Spleen (tissue), 11 donors: ENCODE results near the gene HES6. TPM values are rescaled to one million over a fixed set of nuclear protein-coding genes. Genes with fewer than 3 reads are reported as not detected.

Experiments
- DNase-seq: peaks from one replicate; pipeline ENCODE4 v3.0.0-alpha.2; 2020
- H3K27ac ChIP-seq, 8 donors: fragments of 200-600 bp; sonication (generic) in 7 of 8; 1 replicate in 4 of 8; 2 replicates in 4 of 8; pipeline versions ENCODE4 v1.5.0 to v1.8.0; 2016 to 2021; ENCODE audit warnings: inconsistent platforms in 4 of 8, mild to moderate bottlenecking in 4 of 8, moderate library complexity in 1 of 8
- H3K27me3 ChIP-seq, 7 donors: fragments of 200-600 bp; sonication (generic) in 6 of 7; replicated peaks in 1 of 7; 1 replicate in 4 of 7; 2 replicates in 3 of 7; pipeline versions ENCODE4 v1.5.0 to v1.8.0; 2016 to 2021; ENCODE audit warnings: inconsistent platforms in 3 of 7, mild to moderate bottlenecking in 1 of 7
- H3K36me3 ChIP-seq, 6 donors: fragments of 200-600 bp; sonication (generic) in 5 of 6; 1 replicate in 4 of 6; 2 replicates in 2 of 6; pipeline versions ENCODE4 v1.5.0 to v1.8.0; 2016 to 2021; ENCODE audit warnings: inconsistent platforms in 2 of 6
- H3K4me1 ChIP-seq, 6 donors: fragments of 200-600 bp; sonication (generic) in 5 of 6; 1 replicate in 3 of 6; 2 replicates in 3 of 6; pipeline versions ENCODE4 v1.5.0 to v1.8.0; 2016 to 2021; ENCODE audit warnings: inconsistent platforms in 3 of 6
- H3K4me3 ChIP-seq, 8 donors: fragments of 200-600 bp; sonication (generic) in 7 of 8; 1 replicate in 4 of 8; 2 replicates in 4 of 8; pipeline versions ENCODE4 v1.5.0 to v1.8.0; 2016 to 2021; ENCODE audit warnings: inconsistent platforms in 4 of 8, mild to moderate bottlenecking in 4 of 8, moderate library complexity in 2 of 8
- H3K9me3 ChIP-seq, 8 donors: fragments of 200-600 bp; sonication (generic) in 7 of 8; 1 replicate in 4 of 8; 2 replicates in 4 of 8; pipeline versions ENCODE4 v1.5.0 to v1.8.0; 2016 to 2021; ENCODE audit warnings: inconsistent platforms in 4 of 8
- CTCF ChIP-seq, 11 experiments: fragments of 200-600 bp in 7 of 11; fragments of 450-650 bp in 4 of 11; sonication (generic) in 4 of 11; IDR thresholded peaks in 8 of 11; conservative IDR thresholded peaks in 3 of 11; 1 replicate in 7 of 11; 2 replicates in 4 of 11; pipeline versions ENCODE4 v1.4.0 to v1.8.0; 2016 to 2021; ENCODE audit warnings: antibody characterized with exemption in 11 of 11, inconsistent platforms in 4 of 11, mild to moderate bottlenecking in 1 of 11
- POLR2A ChIP-seq, 3 donors: fragments of 450-650 bp; IDR thresholded peaks; one replicate each; pipeline ENCODE4 v1.5.1; 2017; ENCODE audit warnings: antibody characterized with exemption in 3 of 3, mild to moderate bottlenecking in 1 of 3
- POLR2AphosphoS5 ChIP-seq, 3 donors: sonication (generic); formaldehyde crosslinking; IDR thresholded peaks; one replicate each; pipeline ENCODE4 v1.5.1; 2017; ENCODE audit warnings: antibody characterized with exemption in 3 of 3
- WGBS, 5 donors: extraction: QIAGEN DNeasy Blood & Tissue Kit in 3 of 5; methylation state at CpG; one replicate each; pipeline versions ENCODE4 v1.1.5 to v1.1.7; 2013 to 2018; 5-methylcytosine and 5-hydroxymethylcytosine counted together
- intact Hi-C: fragments of 100-400 bp; cut with DNase I; formaldehyde crosslinking; loops from one replicate; pipeline ENCODE4 v1.15.0; 2023; ENCODE audit warnings: low total_unique reads
- polyA plus RNA-seq, 3 donors: library from polyadenylated mRNA; stranded (reverse); fragments of 200-250 nt; gene quantifications; one replicate each; pipeline ENCODE4 v1.2.1, GENCODE V29; 2013
- total RNA-seq, 7 donors: library from RNA; depleted of rRNA in 3 of 7; stranded (reverse); fragments of >200 nt in 3 of 7; fragmentation: NEBNext Ultra II Directional in 4 of 7; extraction: Animal tissue kit (Norgen Biotek cat#: 25700) in 4 of 7; gene quantifications; one replicate each; pipeline versions ENCODE4 v1.1.0 to v1.2.1, GENCODE V29; 2016 to 2021
- donor health status: healthy with polysubstance abuse.
- donor health status: DM: no; HTN: no; CAD: no; lungs with moderate emphysema.
- donor health status: DM: no; HTN: no; CAD: no.
- donor health status: Bipolar disorder and iron deficiency.
- donor health status: healthy.
- donor health status: DM: no; HTN: no; CAD: no.
- donor health status: DM: yes; HTN: yes; CAD: no.

Gene HES6
- total and polyA plus RNA-seq, 10 donors, result 3.9 to 22.7 (median 8.3) TPM

GRCh38 chr2:238286095-238286494 is 46.3 kb upstream of the HES6 start:
- Histone ChIP-seq H3K4me1 (peaks cover 21 to 85% (median 52%) of the 10 kb centered on the region in 6 donors), H3K27ac (peak overlapping the region in 5 of 8 donors; percentile 36 to 94 (median 92)), H3K36me3 (no peaks in the 10 kb centered on the region), H3K9me3 (no peaks in the 10 kb centered on the region), H3K27me3 (no peaks in the 10 kb centered on the region), H3K4me3 (no peak overlapping the region)
- intact Hi-C loops, result no loop called here
- DNase-seq, result no peak
- 62 to 92% (median 75%) methylated on average over 7 of the region's 7 CpGs for WGBS, 5 donors
- TF ChIP-seq CTCF (IDR thresholded peaks at IDR 0.05 in 8 of 11, conservative IDR thresholded peaks at IDR 0.05 in 3 of 11), result no peak
- no peak for TF ChIP-seq POLR2AphosphoS5 (IDR thresholded peaks at IDR 0.05)
- TF ChIP-seq POLR2A (IDR thresholded peaks at IDR 0.05), result no peak

DNA sequence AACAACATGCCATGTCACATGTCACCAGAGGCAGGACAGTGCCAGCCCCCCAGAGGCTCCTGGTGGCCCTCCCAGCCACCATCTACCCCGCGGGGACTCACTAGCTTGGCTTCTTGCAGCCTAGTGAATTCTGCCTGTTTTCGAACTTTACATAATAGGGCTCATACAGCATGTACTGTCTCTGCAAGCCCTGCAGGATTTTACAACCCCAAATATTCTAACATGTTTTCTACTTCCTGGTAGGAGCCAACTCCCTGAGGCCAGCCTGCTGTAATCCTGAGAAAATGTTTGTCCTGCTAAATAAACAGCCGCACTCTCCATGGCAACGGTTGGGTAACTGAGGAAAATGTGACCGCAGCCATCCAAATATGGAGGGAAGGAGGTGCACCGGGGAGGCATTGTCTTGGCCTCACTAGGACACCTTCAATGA is 45.8 kb upstream of the HES6 start:
- intact Hi-C loops, result no loop called here
- no peak for TF ChIP-seq CTCF (IDR thresholded peaks at IDR 0.05 in 8 of 11, conservative IDR thresholded peaks at IDR 0.05 in 3 of 11)
- Histone ChIP-seq H3K27ac (peak overlapping the region in 5 of 8 donors; percentile 20 to 94 (median 92)), H3K4me3 (no peak overlapping the region), H3K4me1 (peaks cover 21 to 85% (median 52%) of the 10 kb centered on the region in 6 donors), H3K36me3 (no peaks in the 10 kb centered on the region), H3K9me3 (no peaks in the 10 kb centered on the region), H3K27me3 (no peaks in the 10 kb centered on the region)
- DNase-seq, result no peak
- 76 to 93% (median 84%) methylated on average over 7 of the region's 7 CpGs for WGBS, 5 donors

- H3K27me3 ChIP-seq, result no peaks in the 10 kb centered on the region
- intact Hi-C loops, result no loop called here
- H3K9me3 ChIP-seq, result no peaks in the 10 kb centered on the region
- 92 to 93% (median 93%) methylated on average over 11 of the region's 11 CpGs for WGBS, 5 donors
- no peak overlapping the region for H3K4me3 ChIP-seq
- H3K27ac ChIP-seq, result peak overlapping the region in 4 of 8 donors; percentile 1 to 92 (median 32)
- H3K36me3 ChIP-seq, result no peaks in the 10 kb centered on the region
- DNase-seq, result no peak
- no peak for TF ChIP-seq CTCF (IDR thresholded peaks at IDR 0.05 in 8 of 11, conservative IDR thresholded peaks at IDR 0.05 in 3 of 11)
- TF ChIP-seq POLR2AphosphoS5 (IDR thresholded peaks at IDR 0.05), result no peak
- no peak for TF ChIP-seq POLR2A (IDR thresholded peaks at IDR 0.05)
- H3K4me1 ChIP-seq, result peaks cover 21 to 79% (median 49%) of the 10 kb centered on the region in 6 donors
Measured at GRCh38 chr2:238284802-238285515, 45.1 kb upstream of the HES6 start.

DNA sequence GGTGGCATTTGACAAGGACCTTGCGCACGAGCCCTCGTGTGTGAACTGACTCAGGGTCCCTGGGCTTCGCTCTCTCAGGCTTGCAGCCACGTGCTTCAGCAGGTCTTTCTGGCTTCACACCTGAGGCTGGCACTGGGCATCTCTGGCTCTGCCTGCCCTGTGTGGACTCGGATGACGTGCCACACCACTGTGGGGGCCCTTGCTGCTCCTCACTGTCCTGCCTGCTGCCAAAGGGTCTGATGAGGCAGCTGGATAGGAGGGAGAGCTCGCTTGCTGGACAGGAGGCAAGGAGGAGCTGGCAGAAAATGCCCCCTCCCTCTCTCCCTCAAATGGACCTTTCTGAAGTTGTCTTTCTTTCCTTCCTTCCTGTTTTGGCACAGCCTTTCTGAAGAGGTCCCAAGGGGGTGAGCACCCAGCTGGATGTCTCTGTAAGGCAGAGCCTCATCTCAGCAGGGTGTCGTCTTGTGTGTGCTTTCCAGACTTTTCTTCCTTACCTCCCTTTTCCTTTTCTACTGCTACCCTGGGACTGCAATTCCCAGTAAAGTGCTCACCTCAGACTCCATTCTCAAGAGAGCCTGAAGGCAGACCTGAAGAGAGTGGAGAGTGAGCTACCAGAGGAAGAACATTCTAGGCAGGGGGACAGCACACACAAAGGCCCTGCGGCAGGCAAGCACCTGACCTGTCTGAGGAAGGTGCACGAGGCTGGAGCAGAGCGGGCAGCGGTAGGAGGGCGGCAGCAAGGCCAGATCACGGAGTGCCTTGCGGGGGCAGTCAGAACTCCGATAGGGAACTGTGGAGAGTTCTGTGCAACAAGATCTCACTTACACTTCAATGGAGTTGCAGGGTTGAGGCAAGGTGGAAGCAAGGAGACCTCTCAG is 43.3 kb upstream of the HES6 start:
- intact Hi-C loops, result no loop called here
- no peak for DNase-seq
- Histone ChIP-seq H3K4me3 (no peak overlapping the region), H3K27ac (no peak overlapping the region), H3K4me1 (peaks cover 17 to 67% (median 39%) of the 10 kb centered on the region in 6 donors), H3K9me3 (no peaks in the 10 kb centered on the region), H3K36me3 (peaks cover 0 to 4% (median 0%) of the 10 kb centered on the region in 6 donors), H3K27me3 (no peaks in the 10 kb centered on the region)
- no peak for TF ChIP-seq POLR2A (IDR thresholded peaks at IDR 0.05)
- no peak for TF ChIP-seq CTCF (IDR thresholded peaks at IDR 0.05 in 8 of 11, conservative IDR thresholded peaks at IDR 0.05 in 3 of 11)
- TF ChIP-seq POLR2AphosphoS5 (IDR thresholded peaks at IDR 0.05), result no peak
- WGBS, 5 donors, result 88 to 93% (median 91%) methylated on average over 17 of the region's 17 CpGs
